Neural cell (in vitro differentiated cells): ENCODE results near the gene AHSP. TPM values are rescaled to one million over a fixed set of nuclear protein-coding genes. Genes with fewer than 3 reads are reported as not detected.

ENCODE experiments used
- H2AFZ ChIP-seq: fragments of 200-600, 300-800 bp; sonication (generic), shearing (Covaris generic); 2 replicates; pipeline ENCODE4 v1.6.0; 2014; ENCODE audit warnings: low read depth, mild to moderate bottlenecking, antibody characterized with exemption, low read length, moderate library complexity
- H3F3A ChIP-seq: fragments of 200-600 bp; shearing (Covaris generic); 2 replicates; pipeline ENCODE4 v1.6.1; 2016; ENCODE audit warnings: mild to moderate bottlenecking, moderate library complexity, mixed read lengths, antibody characterized with exemption, low read length; ENCODE audit not compliant: insufficient read depth, poor library complexity, severe bottlenecking
- H3K27ac ChIP-seq: fragments of 200-600, 300-800 bp; sonication (generic), shearing (Covaris generic); 2 replicates; pipeline ENCODE4 v1.5.1; 2014; ENCODE audit warnings: mild to moderate bottlenecking, low read length, moderate library complexity
- H3K27me3 ChIP-seq: fragments of 300-800, 200-600 bp; sonication (generic), shearing (Covaris generic); 2 replicates; pipeline ENCODE4 v1.6.0; 2014; ENCODE audit warnings: mild to moderate bottlenecking, low read depth, low read length, moderate library complexity; ENCODE audit not compliant: insufficient read depth
- H3K36me3 ChIP-seq: fragments of 300-800, 200-600 bp; sonication (generic), shearing (Covaris generic); 2 replicates; pipeline ENCODE4 v1.5.1; 2014; ENCODE audit warnings: mild to moderate bottlenecking, antibody characterized with exemption, low read length, moderate library complexity; ENCODE audit not compliant: insufficient read depth
- H3K4me2 ChIP-seq: fragments of 300-800, 200-600 bp; sonication (generic), shearing (Covaris generic); 2 replicates; pipeline ENCODE4 v1.6.0; 2014; ENCODE audit warnings: mild to moderate bottlenecking, low read length
- H3K4me3 ChIP-seq: fragments of 300-800, 200-600 bp; sonication (generic), shearing (Covaris generic); 2 replicates; pipeline ENCODE4 v1.5.1; 2014; ENCODE audit warnings: mild to moderate bottlenecking, low read length, moderate library complexity
- H3K79me2 ChIP-seq: fragments of 200-600 bp; shearing (Covaris generic); replicated peaks from 2 replicates; pipeline ENCODE4 v1.6.0; 2014; ENCODE audit warnings: mild to moderate bottlenecking, low read length, moderate library complexity; ENCODE audit not compliant: insufficient read depth
- H3K9ac ChIP-seq: fragments of 300-800, 200-600 bp; sonication (generic), shearing (Covaris generic); 2 replicates; pipeline ENCODE4 v1.6.1; 2016; ENCODE audit warnings: mild to moderate bottlenecking, low read length, mixed read lengths
- H3K9me2 ChIP-seq: fragments of 200-600 bp; shearing (Covaris generic); 2 replicates; pipeline ENCODE4 v1.6.1; 2016; ENCODE audit warnings: mild to moderate bottlenecking, low read length, mixed read lengths; ENCODE audit not compliant: insufficient read depth
- H3K9me3 ChIP-seq: fragments of 200-600, 300-800 bp; sonication (generic), shearing (Covaris generic); 2 replicates; pipeline ENCODE4 v1.6.1; 2016; ENCODE audit warnings: mild to moderate bottlenecking, mixed run types, low read length, moderate library complexity, mixed read lengths
- H4K20me1 ChIP-seq: fragments of 200-600 bp; shearing (Covaris generic); 2 replicates; pipeline ENCODE4 v1.6.1; 2016; ENCODE audit warnings: mild to moderate bottlenecking, mixed run types; ENCODE audit not compliant: insufficient read depth
- CTCF ChIP-seq: fragments of 450-650 bp; IDR thresholded peaks from 2 replicates; pipeline ENCODE4 v1.5.1; 2014; ENCODE audit warnings: antibody characterized with exemption, mild to moderate bottlenecking, moderate library complexity; ENCODE audit not compliant: poor library complexity, severe bottlenecking
- EP300 ChIP-seq: fragments of 450-650 bp; conservative IDR thresholded peaks from 2 replicates; pipeline ENCODE4 v1.6.1; 2014; ENCODE audit warnings: antibody characterized with exemption, mild to moderate bottlenecking, moderate library complexity; ENCODE audit not compliant: poor library complexity, severe bottlenecking
- EZH2 ChIP-seq: fragments of 200-600, 300-800 bp; shearing (Covaris generic), sonication (generic); IDR thresholded peaks from 2 replicates; pipeline ENCODE4 v1.6.1; 2014; ENCODE audit warnings: antibody characterized with exemption, low read length, borderline replicate concordance, mild to moderate bottlenecking; ENCODE audit not compliant: insufficient read depth, poor library complexity, severe bottlenecking
- MXI1 ChIP-seq: fragments of 450-650 bp; conservative IDR thresholded peaks from 2 replicates; pipeline ENCODE4 v1.6.1; 2014; ENCODE audit warnings: antibody characterized with exemption, mild to moderate bottlenecking; ENCODE audit not compliant: poor library complexity, severe bottlenecking
- POLR2AphosphoS5 ChIP-seq: IDR thresholded peaks from 2 replicates; pipeline ENCODE4 v1.6.1; 2012
- RAD21 ChIP-seq: fragments of 450-650 bp; conservative IDR thresholded peaks from 2 replicates; pipeline ENCODE4 v1.6.1; 2014; ENCODE audit warnings: antibody characterized with exemption, mild to moderate bottlenecking, moderate library complexity
- REST ChIP-seq: IDR thresholded peaks from 2 replicates; pipeline ENCODE4 v1.6.1; 2012; ENCODE audit warnings: borderline replicate concordance
- SMC3 ChIP-seq: fragments of 450-650 bp; conservative IDR thresholded peaks from 2 replicates; pipeline ENCODE4 v1.6.1; 2014; ENCODE audit warnings: antibody characterized with exemption, mild to moderate bottlenecking, moderate library complexity; ENCODE audit not compliant: poor library complexity
- TAF1 ChIP-seq: IDR thresholded peaks from 2 replicates; pipeline ENCODE4 v1.6.1; 2012; ENCODE audit warnings: low read depth
- polyA plus RNA-seq: library from polyadenylated mRNA; depleted of rRNA; stranded (reverse); fragments of >200 nt; gene quantifications from 2 replicates; pipeline ENCODE4 v1.2.3, GENCODE V29; 2014

AHSP gene
- polyA plus RNA-seq, 1 donor from 2014 or later = not detected

- H3K4me3 ChIP-seq = no peak overlapping the region
- no peaks in the 10 kb centered on the region for H4K20me1 ChIP-seq
- H3K79me2 ChIP-seq = no peaks in the 10 kb centered on the region
- no peaks in the 10 kb centered on the region for H3F3A ChIP-seq
- no peak overlapping the region for H3K27ac ChIP-seq
- H3K9me2 ChIP-seq = no peaks in the 10 kb centered on the region
- no peaks in the 10 kb centered on the region for H3K36me3 ChIP-seq
- TF ChIP-seq REST = no peak
- TF ChIP-seq MXI1 = no peak
- H2AFZ ChIP-seq = no peak overlapping the region
- H3K9ac ChIP-seq = no peak overlapping the region
- H3K4me2 ChIP-seq = no peak overlapping the region
- H3K9me3 ChIP-seq = no peaks in the 10 kb centered on the region
- no peaks in the 10 kb centered on the region for H3K27me3 ChIP-seq
Observed at GRCh38 chr16:31542763-31543162, 15.1 kb downstream of the AHSP start.

- Histone ChIP-seq H4K20me1 (no peaks in the 10 kb centered on the region), H3K9me2 (no peaks in the 10 kb centered on the region), H2AFZ (no peak overlapping the region), H3F3A (no peaks in the 10 kb centered on the region), H3K9me3 (no peaks in the 10 kb centered on the region), H3K4me2 (no peak overlapping the region), H3K36me3 (no peaks in the 10 kb centered on the region), H3K9ac (no peak overlapping the region), H3K27ac (no peak overlapping the region), H3K79me2 (no peaks in the 10 kb centered on the region), H3K4me3 (no peak overlapping the region), H3K27me3 (no peaks in the 10 kb centered on the region)
- TF ChIP-seq SMC3 (no peak), POLR2AphosphoS5 (no peak), RAD21 (no peak), EZH2 (no peak), MXI1 (no peak)
Observed at GRCh38 chr16:31561426-31562233, 33.9 kb downstream of the AHSP start.

GRCh38 chr16:31568577-31569359 is 41.1 kb downstream of the AHSP start:
- Histone ChIP-seq H3K36me3 (no peaks in the 10 kb centered on the region), H3K9me3 (no peaks in the 10 kb centered on the region), H3K27ac (no peak overlapping the region), H2AFZ (no peak overlapping the region), H4K20me1 (no peaks in the 10 kb centered on the region), H3K27me3 (peaks cover 20% of the 10 kb centered on the region), H3K9me2 (no peaks in the 10 kb centered on the region), H3K4me2 (no peak overlapping the region), H3K79me2 (no peaks in the 10 kb centered on the region), H3F3A (no peaks in the 10 kb centered on the region), H3K9ac (no peak overlapping the region), H3K4me3 (peak overlapping the region; percentile 59)
- TF ChIP-seq MXI1 (no peak), RAD21 (no peak), EP300 (no peak), CTCF (no peak), EZH2 (no peak), TAF1 (no peak), POLR2AphosphoS5 (no peak), REST (no peak), SMC3 (no peak)
